SH-SY5Y (cell line): Measurements from ENCODE around the gene CRY1.

Experiments
- GATA2 ChIP-seq: IDR thresholded peaks from 2 replicates; pipeline ENCODE4 v1.6.1; 2011; ENCODE audit warnings: mild to moderate bottlenecking, low read depth, low read length
- GATA3 ChIP-seq: IDR thresholded peaks from 2 replicates; pipeline ENCODE4 v1.6.1; 2011; ENCODE audit warnings: low read depth, mild to moderate bottlenecking, low read length, moderate library complexity

CRY1 gene

DNA sequence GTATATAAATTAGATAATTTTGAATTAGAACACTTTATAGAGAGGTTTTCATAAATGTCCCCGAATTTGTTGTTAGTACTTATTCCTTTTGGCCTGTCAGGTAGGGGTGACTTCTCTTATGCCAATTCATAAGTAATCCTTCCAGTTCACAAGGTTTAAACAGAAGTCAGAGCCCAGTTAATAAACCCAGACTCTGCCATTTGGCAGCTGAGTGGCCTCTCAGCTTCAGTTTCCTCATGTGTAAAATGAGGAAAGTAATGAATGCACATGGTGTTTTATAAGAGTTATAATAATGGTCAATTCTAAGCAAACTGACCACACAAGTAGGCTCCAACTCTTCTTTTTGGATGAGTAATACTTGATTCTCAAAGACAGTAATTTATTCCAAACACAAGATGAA is 116.7 kb downstream of the CRY1 start:
- no peak for TF ChIP-seq GATA2
- no peak for TF ChIP-seq GATA3

GRCh38 chr12:106975993-106976658 is 117.2 kb downstream of the CRY1 start:
- TF ChIP-seq GATA2: no peak
- no peak for TF ChIP-seq GATA3

GRCh38 chr12:106975098-106975497 is 118.3 kb downstream of the CRY1 start:
- TF ChIP-seq GATA3: no peak
- TF ChIP-seq GATA2: no peak

GRCh38 chr12:106974511-106974910 is 118.8 kb downstream of the CRY1 start:
- TF ChIP-seq GATA2 (no peak), GATA3 (no peak)

GRCh38 chr12:106973545-106973944 is 119.8 kb downstream of the CRY1 start:
- TF ChIP-seq GATA2: no peak

GRCh38 chr12:106971065-106971464 is 122.3 kb downstream of the CRY1 start:
- no peak for TF ChIP-seq GATA3
- no peak for TF ChIP-seq GATA2

- no peak for TF ChIP-seq GATA3
These were observed 128.8 kb downstream of the CRY1 start for GRCh38 chr12:106964526-106964925.

DNA sequence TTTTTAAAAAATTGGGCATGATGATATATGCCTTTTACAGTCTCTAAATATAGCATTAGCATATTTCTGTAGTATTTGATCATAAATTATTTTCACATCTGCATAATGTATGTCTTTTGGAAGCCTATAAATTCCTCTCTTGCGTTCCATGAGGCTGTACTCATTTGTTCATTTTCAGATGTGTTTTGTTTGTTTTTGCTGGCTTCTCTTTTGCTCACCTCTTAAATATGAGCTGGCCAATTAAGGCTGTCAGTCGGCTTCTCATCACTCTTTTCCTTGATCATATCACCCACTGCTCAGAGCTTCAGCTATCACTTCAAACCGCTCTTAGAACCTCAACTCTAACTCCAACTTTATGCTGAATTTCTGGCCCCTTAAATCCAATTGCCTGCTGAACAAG is 131.1 kb downstream of the CRY1 start:
- TF ChIP-seq GATA3 (no peak), GATA2 (no peak)

- TF ChIP-seq GATA3: no peak
- no peak for TF ChIP-seq GATA2
These were observed 132.9 kb downstream of the CRY1 start for GRCh38 chr12:106960443-106960842.

- TF ChIP-seq GATA3 (no peak), GATA2 (no peak)
These were observed 135.8 kb downstream of the CRY1 start for GRCh38 chr12:106957583-106957982.

DNA sequence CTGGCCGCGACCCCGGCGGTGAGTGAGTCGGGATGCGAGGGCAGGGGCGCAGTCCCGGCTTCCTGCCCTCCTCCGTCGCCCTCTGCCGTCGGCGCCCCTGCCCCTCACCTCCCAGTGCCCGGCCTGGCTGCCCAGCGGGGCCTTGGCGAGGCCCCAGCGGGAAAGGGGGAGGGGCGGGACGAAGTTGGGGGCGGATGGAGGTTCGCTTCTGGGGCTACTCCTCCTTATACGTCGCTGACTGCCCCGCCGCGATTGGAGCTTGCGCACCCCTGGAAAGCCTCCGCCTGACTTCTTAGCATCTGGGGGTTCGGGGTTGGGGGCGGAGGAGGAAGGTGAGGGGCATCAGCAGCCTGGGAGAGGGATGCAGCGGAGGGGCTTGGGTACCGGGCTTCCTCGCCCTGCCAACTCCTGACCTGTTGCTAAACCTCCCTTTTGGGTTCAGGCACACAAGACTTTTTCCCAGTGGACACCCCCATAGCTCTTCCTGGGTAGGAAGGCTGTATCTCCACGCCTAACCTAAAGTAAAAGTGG is 137.2 kb downstream of the CRY1 start:
- TF ChIP-seq GATA3 (no peak), GATA2 (no peak)

GRCh38 chr12:106955377-106956047 is 137.8 kb downstream of the CRY1 start, which contains the start of gene TMEM263:
TMEM263 (plus strand) TSS chr12:106955907; CDS start chr12:106967117, 11,210 bp downstream.
- no peak for TF ChIP-seq GATA3
- TF ChIP-seq GATA2: no peak

GRCh38 chr12:106954462-106955376 is 138.6 kb downstream of the CRY1 start:
- TF ChIP-seq GATA3 (no peak), GATA2 (no peak)
